Natural killer cell treated with Interleukin-12 subunit alpha and Interleukin-12 subunit beta and Interleukin-15 and Interleukin-18, amount 100 ng/mL, for 72 hours (primary cell): ENCODE data around the gene PARP2. TPM values are rescaled to one million over a fixed set of nuclear protein-coding genes. Genes with fewer than 3 reads are reported as not detected.

Experiments
- ATAC-seq, 2 donors: fragments of 150-1000 bp; cut with Tn5 transposase in 1 of 2; sonication (Bioruptor Pico), chemical (Tn5 transposase) in 1 of 2; 2 replicates each; pipeline ENCODE4 v1.10.0; 2021
- DNase-seq: peaks from one replicate; pipeline ENCODE4 v3.0.0; 2022; ENCODE audit warnings: low spot score
- H3K27ac Mint-ChIP-seq, 2 donors: 1 replicate in 1 of 2; 2 replicates in 1 of 2; pipeline ENCODE4 v1.8.0; 2022; ENCODE audit warnings: mixed read lengths in 2 of 2, mild to moderate bottlenecking in 1 of 2, moderate library complexity in 1 of 2
- H3K27me3 Mint-ChIP-seq, 2 donors: 1 replicate in 1 of 2; 2 replicates in 1 of 2; pipeline ENCODE4 v1.8.0; 2022; ENCODE audit warnings: mixed read lengths in 2 of 2
- H3K36me3 Mint-ChIP-seq: one replicate; pipeline ENCODE4 v1.8.0; 2022; ENCODE audit warnings: mixed read lengths
- H3K4me1 Mint-ChIP-seq, 2 donors: 1 replicate in 1 of 2; 2 replicates in 1 of 2; pipeline ENCODE4 v1.8.0; 2022; ENCODE audit warnings: low read depth in 2 of 2, mixed read lengths in 2 of 2, mild to moderate bottlenecking in 1 of 2
- H3K4me3 Mint-ChIP-seq: one replicate; pipeline ENCODE4 v1.8.0; 2022; ENCODE audit warnings: mixed read lengths
- H3K9me3 Mint-ChIP-seq: 2 replicates; pipeline ENCODE4 v1.8.0; 2022; ENCODE audit warnings: mixed read lengths
- total RNA-seq, 2 donors: library from RNA; stranded (reverse); gene quantifications; one replicate each; pipeline ENCODE4 v1.2.3, GENCODE V29; 2022

The PARP2 gene
- total RNA-seq, 2 donors from 2014 or later: 23.7 to 37.2 TPM

DNA sequence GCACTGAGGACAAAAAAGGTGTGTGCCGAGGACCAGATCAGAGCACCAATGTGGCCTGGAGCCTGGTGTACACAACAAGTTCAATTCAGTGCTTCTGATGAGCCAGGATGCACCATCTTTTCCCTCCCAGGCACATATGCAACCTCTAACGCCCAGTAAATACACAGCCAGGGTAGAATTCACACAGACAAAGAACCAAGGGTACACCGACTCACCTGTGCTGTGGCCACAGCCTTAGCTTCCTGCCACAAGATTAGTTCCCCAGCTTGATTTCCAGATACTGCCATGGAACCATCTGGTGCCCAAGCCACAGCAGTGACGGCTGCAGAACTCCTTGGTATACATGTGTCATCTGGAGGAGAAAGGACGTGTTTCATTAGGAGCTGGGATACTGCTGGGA lies 29.4 kb downstream of the PARP2 start:
- H3K27ac Mint-ChIP-seq: no peak overlapping the region
- H3K4me1 Mint-ChIP-seq: peaks cover 0 to 3% of the 10 kb centered on the region in 2 donors
- H3K36me3 Mint-ChIP-seq: peaks cover 22% of the 10 kb centered on the region
- ATAC-seq (no peak), DNase-seq (no peak)
- H3K9me3 Mint-ChIP-seq: no peaks in the 10 kb centered on the region
- H3K4me3 Mint-ChIP-seq: no peak overlapping the region
- no peaks in the 10 kb centered on the region for H3K27me3 Mint-ChIP-seq

DNA sequence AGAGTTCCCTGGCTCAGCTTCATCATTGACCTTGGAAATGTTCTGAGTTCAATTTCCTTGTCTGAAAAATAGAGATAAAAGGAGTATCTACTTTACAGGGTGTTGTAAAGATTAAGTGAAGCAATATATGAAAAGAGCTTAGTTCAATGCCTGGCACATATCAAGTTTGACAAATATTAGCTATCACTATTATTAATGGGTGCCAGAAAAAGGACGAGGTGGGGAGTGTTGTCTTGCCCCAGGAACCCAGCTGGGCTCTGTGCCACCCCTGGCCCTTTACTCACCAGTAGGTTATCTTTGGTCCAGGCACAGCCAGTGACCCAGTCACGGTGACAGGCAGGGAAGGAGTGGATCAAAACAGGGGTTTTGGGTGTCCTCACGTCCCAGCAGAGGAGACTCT lies 32.0 kb downstream of the PARP2 start:
- no peaks in the 10 kb centered on the region for H3K4me1 Mint-ChIP-seq

DNA sequence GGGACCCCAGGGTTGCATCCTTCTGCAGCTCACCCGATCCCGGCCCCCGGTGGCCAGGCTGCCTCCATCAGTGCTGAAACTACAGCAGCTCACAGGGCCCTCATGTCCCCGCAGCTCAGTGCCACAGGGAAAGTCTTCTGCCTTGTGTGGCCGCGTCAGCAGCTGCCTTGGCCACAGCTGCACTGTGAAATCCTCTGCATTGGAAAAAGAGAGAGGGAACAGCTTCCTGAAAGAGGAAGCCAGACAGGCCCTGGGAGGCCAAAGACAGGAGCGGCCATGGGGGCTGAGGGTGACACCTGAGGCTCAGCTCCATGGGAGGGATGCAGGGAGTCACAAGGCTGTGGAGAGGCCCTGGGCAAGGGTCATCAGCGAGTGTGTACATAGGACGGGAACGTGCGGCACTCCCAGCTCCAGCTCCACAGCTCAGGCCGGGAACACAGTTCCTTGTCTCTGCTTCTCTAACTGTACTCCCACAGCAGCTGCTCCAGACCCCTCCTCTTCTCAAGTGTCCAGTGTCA lies 32.7 kb downstream of the PARP2 start:
- peaks cover 27% of the 10 kb centered on the region for H3K36me3 Mint-ChIP-seq
- H3K27me3 Mint-ChIP-seq: no peaks in the 10 kb centered on the region
- H3K27ac Mint-ChIP-seq: no peak overlapping the region
- H3K4me3 Mint-ChIP-seq: no peak overlapping the region
- H3K4me1 Mint-ChIP-seq: no peaks in the 10 kb centered on the region
- DNase-seq (no peak), ATAC-seq (no peak)
- no peaks in the 10 kb centered on the region for H3K9me3 Mint-ChIP-seq

More for the DNA sequence above, 32.0 kb downstream of the PARP2 start:
- no peak overlapping the region for H3K4me3 Mint-ChIP-seq
- no peaks in the 10 kb centered on the region for H3K9me3 Mint-ChIP-seq
- no peaks in the 10 kb centered on the region for H3K27me3 Mint-ChIP-seq
- no peak for ATAC-seq
- DNase-seq: no peak
- H3K27ac Mint-ChIP-seq: no peak overlapping the region
- H3K36me3 Mint-ChIP-seq: peaks cover 25% of the 10 kb centered on the region

DNA sequence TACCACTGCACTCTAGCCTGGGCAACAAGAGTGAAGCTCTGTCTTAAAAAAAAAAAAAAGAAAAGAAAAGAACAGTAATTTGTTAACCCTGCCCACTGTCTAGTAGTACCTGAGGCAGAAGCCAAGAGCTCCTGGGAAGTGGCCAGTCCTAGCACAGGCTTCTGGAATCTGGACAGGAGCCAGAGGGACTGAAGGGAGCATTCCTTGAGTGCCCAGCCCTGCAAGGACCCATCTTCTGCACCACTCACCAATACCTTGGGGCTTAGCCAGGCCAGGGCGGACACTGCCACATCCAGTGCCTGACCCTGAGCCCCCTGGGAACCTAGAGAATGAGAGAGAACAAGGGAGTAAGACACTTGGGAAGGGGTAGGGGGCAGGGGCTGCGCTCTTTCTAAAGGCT lies 33.7 kb downstream of the PARP2 start:
- Mint-ChIP-seq H3K4me1 (peaks cover 0 to 1% of the 10 kb centered on the region in 2 donors), H3K27me3 (no peaks in the 10 kb centered on the region), H3K36me3 (peaks cover 22% of the 10 kb centered on the region), H3K4me3 (no peak overlapping the region), H3K9me3 (no peaks in the 10 kb centered on the region), H3K27ac (no peak overlapping the region)
- DNase-seq (no peak), ATAC-seq (no peak)

DNA sequence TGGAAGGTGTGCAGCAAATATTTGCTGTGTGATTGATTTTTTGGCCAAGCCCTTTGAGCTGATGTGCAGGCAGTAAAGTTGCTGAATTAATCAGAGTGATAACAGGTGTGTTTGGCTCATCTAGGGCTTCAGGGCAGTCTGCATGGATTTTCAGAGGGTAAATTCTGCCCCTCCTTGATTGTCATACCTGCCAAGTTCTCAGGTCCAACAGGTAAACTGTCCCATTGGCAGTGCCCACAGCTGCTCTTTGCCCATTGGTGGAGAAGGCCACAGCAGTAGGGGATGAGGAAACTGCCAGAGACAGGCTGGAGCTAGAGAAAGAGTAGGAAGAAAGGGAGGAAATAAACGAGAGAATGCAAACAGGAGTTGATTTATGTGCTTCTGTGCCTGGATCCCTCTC lies 36.3 kb downstream of the PARP2 start:
- no peak overlapping the region for H3K27ac Mint-ChIP-seq
- peaks cover 0 to 4% of the 10 kb centered on the region in 2 donors for H3K4me1 Mint-ChIP-seq
- no peaks in the 10 kb centered on the region for H3K9me3 Mint-ChIP-seq
- ATAC-seq (no peak), DNase-seq (no peak)
- H3K36me3 Mint-ChIP-seq: peaks cover 25% of the 10 kb centered on the region
- H3K4me3 Mint-ChIP-seq: no peak overlapping the region
- H3K27me3 Mint-ChIP-seq: no peaks in the 10 kb centered on the region

DNA sequence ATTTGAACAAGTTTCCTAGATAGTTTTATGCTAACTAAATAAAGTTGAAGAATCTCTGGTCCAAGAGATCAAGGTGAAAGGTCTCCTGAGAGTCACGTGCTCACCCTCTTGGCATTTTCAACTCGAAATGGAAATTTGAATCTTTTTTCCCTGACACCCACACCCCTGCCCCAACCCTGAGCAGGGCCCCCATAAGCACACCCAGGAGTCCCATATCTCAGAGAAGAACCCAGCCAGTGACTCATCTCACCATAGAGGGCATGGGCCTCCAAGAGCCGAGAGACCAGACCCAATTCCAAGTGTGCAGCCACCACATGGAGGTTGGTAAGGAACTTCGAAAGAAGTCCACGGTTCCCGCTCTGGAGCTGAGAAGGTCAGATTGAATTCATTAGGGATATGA lies 37.2 kb downstream of the PARP2 start:
- H3K4me1 Mint-ChIP-seq: peaks cover 0 to 4% of the 10 kb centered on the region in 2 donors
- peaks cover 21% of the 10 kb centered on the region for H3K36me3 Mint-ChIP-seq
- H3K9me3 Mint-ChIP-seq: no peaks in the 10 kb centered on the region
- H3K27ac Mint-ChIP-seq: no peak overlapping the region
- H3K27me3 Mint-ChIP-seq: no peaks in the 10 kb centered on the region
- ATAC-seq (no peak), DNase-seq (no peak)
- no peak overlapping the region for H3K4me3 Mint-ChIP-seq

DNA sequence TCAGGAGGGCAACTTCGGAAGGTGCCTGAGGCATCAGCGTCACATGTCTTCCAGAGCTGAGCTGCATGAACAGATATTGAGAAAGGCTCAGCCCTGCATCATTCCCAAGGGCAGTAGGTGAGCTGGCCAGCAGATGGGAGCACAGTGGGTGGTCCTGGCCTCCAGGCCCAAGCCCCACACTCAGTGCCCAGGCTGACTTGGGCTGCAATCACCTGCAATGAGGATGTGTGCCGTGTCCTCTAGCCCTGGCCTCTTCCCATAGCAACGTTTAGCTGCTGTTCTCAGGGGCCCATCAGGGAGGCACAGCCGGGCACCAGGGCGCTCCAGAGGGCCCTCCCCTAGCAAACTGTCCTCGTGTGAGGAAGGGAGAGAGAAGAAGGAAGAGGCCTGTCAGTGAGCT lies 37.9 kb downstream of the PARP2 start:
- no peak overlapping the region for H3K4me3 Mint-ChIP-seq
- H3K9me3 Mint-ChIP-seq: no peaks in the 10 kb centered on the region
- peaks cover 0 to 4% of the 10 kb centered on the region in 2 donors for H3K4me1 Mint-ChIP-seq
- DNase-seq: no peak
- no peak for ATAC-seq
- no peaks in the 10 kb centered on the region for H3K27me3 Mint-ChIP-seq
- H3K27ac Mint-ChIP-seq: no peak overlapping the region
- peaks cover 21% of the 10 kb centered on the region for H3K36me3 Mint-ChIP-seq

DNA sequence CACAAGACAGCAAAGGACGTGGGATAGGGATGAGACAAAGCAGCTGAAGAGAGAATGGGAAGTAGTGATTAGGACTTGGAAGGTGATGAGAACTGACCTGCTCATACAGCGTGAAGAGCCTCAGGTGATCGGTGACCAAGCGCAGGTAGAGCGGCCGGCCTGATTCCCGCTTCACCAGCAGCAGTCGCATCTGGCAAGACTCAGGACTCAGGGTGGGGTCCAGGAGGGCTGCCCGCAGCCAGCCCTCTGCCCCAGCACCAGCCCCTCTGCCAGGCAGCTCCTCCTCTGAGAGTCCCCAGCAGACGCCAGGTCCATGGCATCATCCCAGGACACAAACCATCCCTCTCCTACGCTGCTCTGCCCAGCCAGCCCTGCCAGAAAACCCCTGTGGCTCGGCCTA lies 39.1 kb downstream of the PARP2 start:
- ATAC-seq (no peak), DNase-seq (no peak)
- H3K4me3 Mint-ChIP-seq: no peak overlapping the region
- no peak overlapping the region for H3K27ac Mint-ChIP-seq
- H3K36me3 Mint-ChIP-seq: peaks cover 21% of the 10 kb centered on the region
- H3K4me1 Mint-ChIP-seq: peaks cover 0 to 4% of the 10 kb centered on the region in 2 donors
- H3K9me3 Mint-ChIP-seq: no peaks in the 10 kb centered on the region
- H3K27me3 Mint-ChIP-seq: no peaks in the 10 kb centered on the region

DNA sequence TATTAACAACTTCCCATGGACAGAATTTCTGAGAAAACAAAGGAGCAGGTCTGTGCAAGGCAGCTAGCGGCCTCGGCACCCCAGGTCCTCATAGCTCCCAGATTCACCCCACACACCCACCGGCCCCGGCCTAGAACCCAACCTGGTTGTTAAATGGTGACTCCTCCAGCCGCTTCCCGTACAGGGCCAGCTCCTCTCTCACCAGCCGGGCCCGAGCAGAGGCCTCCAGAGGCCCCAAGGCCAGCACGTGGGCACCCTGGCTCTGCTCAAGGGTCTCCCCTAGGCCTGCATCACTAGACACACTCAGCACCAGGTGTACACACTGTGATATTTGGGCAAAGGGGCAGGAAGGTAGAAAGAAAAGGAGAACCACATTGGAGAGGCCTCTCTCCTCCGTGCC lies 39.6 kb downstream of the PARP2 start:
- H3K27me3 Mint-ChIP-seq: no peaks in the 10 kb centered on the region
- H3K4me1 Mint-ChIP-seq: peaks cover 0 to 4% of the 10 kb centered on the region in 2 donors
- no peak overlapping the region for H3K4me3 Mint-ChIP-seq
- H3K27ac Mint-ChIP-seq: no peak overlapping the region
- H3K36me3 Mint-ChIP-seq: peaks cover 24% of the 10 kb centered on the region
- ATAC-seq: no peak
- no peak for DNase-seq
- H3K9me3 Mint-ChIP-seq: no peaks in the 10 kb centered on the region

DNA sequence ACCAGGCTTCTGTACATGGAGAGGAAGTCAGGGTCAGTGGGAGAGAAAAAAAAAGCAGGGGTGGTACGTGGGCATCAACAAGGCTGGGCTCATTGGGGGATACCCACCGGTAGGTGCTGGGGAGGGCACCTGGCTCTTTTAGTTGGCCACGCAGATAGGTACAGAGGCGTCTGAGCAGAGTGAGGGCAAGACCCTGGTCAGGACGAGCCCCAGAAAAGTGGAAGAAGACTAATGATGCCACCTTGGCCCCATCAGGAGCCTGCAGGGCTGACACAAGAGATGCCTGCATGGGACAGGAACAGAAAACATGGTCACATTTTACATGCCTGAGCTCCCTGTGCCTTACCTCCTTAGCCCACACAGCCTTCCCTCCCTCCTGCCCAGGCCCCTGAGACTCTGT lies 40.2 kb downstream of the PARP2 start:
- Mint-ChIP-seq H3K27me3 (no peaks in the 10 kb centered on the region), H3K4me1 (peaks cover 0 to 4% of the 10 kb centered on the region in 2 donors), H3K4me3 (no peak overlapping the region), H3K36me3 (peaks cover 29% of the 10 kb centered on the region), H3K27ac (no peak overlapping the region), H3K9me3 (no peaks in the 10 kb centered on the region)
- ATAC-seq (no peak), DNase-seq (no peak)

DNA sequence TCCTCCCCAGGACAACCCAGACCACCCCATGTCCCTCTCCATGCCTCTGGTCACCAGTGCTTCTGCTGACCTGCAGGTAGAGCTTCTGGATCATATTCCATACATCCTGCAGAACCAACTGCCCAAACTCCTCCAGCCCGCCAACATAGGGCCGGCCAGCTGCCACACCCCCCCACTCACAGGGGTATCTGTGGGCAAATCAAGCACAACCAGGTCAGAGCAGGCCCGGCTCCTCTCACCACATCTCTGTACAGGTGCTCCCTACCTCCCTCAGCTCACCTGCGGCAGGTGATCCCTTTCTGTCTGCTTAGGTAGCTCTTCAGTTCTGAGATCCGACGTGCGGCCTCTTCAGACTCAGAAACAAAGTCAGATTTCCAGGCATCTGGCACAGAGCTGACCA lies 40.9 kb downstream of the PARP2 start:
- DNase-seq (no peak), ATAC-seq (no peak)
- peaks cover 32% of the 10 kb centered on the region for H3K36me3 Mint-ChIP-seq

DNA sequence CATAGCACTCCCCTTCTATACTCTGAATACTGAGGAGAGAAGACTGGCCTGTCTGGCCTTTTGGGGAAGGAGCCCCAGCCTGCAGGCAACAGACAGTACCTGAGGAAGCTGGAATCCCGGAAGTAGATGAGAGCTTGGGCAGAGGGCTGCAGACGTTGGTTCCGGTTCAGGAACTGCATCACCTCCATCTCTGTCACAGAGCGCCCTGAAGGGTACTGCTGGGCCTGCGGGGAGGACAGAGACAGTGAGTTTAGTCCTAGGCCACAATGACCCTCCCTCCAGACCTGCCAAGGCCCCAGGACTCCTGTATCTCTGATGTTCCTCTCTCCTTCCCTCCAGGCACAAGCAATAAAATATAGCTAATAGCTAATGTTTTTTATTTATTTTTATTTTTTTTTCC lies 41.5 kb downstream of the PARP2 start:
- Mint-ChIP-seq H3K4me1 (peaks cover 0 to 7% of the 10 kb centered on the region in 2 donors), H3K27ac (no peak overlapping the region), H3K27me3 (no peaks in the 10 kb centered on the region), H3K36me3 (peaks cover 31% of the 10 kb centered on the region), H3K4me3 (no peak overlapping the region), H3K9me3 (no peaks in the 10 kb centered on the region)
- DNase-seq (no peak), ATAC-seq (no peak)

More for the DNA sequence above, 40.9 kb downstream of the PARP2 start:
- Mint-ChIP-seq H3K27ac (no peak overlapping the region), H3K9me3 (no peaks in the 10 kb centered on the region), H3K27me3 (no peaks in the 10 kb centered on the region), H3K4me3 (no peak overlapping the region), H3K4me1 (peaks cover 0 to 4% of the 10 kb centered on the region in 2 donors)

DNA sequence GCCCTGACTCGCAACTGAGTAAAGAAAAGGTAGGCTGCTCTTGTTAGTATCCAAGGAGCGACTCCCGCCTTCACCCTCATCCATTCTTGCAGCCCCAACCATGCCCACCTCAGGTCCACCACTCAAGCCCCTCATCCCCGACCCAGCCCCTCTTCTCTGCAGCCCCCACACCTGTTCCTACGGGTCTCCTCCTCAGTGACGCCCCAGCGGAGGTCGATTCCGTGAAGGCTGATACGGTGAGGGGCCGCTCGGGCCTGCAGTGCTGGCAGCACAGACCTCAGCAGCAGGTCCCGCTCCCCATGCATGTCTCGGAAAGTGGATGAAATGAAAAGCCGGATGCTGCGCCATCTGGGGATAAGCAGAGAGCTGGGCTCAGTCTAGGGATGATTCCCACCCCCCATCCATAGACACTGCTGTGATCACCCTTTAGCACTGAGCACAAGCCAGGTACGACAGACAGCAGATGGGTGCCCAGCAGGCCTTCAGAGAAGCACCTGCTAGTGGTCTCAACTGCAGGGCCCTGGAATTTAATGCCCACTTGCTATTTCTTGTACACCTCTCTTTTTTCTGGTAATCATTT lies 42.9 kb downstream of the PARP2 start:
- Mint-ChIP-seq H3K4me3 (no peak overlapping the region), H3K27me3 (no peaks in the 10 kb centered on the region), H3K27ac (no peak overlapping the region), H3K36me3 (peaks cover 24% of the 10 kb centered on the region), H3K9me3 (no peaks in the 10 kb centered on the region), H3K4me1 (peaks cover 0 to 7% of the 10 kb centered on the region in 2 donors)
- no peak for DNase-seq
- no peak for ATAC-seq

DNA sequence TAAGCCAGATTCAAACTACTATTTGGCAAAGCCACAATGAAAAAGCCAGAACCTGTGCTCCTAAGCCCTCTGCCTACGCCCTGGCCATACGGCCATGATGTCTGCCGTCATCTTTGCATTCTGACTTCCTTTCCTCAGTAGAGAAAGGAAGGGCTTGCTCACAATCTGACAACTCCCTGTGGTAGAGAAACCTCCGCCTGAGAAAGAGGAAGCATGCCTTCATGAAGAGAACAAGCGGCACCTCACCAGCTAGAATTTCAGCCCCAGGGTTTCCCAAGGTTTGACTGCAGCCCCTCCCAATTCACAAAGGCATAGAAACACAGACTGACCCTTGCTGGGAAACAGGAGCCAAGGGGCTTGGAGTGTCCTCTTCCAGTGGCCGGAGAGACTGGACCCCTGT lies 44.1 kb downstream of the PARP2 start:
- DNase-seq (no peak), ATAC-seq (no peak)
- Mint-ChIP-seq H3K4me3 (no peak overlapping the region), H3K27ac (no peak overlapping the region), H3K27me3 (no peaks in the 10 kb centered on the region), H3K9me3 (no peaks in the 10 kb centered on the region), H3K4me1 (peaks cover 0 to 3% of the 10 kb centered on the region in 2 donors), H3K36me3 (peaks cover 24% of the 10 kb centered on the region)

DNA sequence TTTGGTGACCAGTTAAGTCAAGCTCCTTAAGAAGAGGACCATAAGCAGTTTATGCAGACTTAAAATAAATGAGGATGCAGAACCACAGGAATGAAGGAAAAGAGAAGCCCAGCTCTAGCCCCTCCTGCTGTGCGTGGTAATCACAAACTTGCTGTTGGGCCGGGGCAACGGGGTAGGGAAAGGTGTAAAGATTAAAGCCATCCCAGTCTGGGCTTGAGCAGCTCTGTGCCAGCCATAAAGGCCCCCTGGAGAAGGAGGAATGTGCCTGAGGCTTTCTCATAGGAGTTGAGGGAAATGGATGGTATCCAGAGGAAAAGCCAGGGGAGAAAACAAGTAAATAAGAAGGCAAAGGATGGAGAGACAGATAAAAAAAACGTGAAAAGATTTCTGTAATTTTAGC lies 44.7 kb downstream of the PARP2 start:
- no peak overlapping the region for H3K27ac Mint-ChIP-seq
- ATAC-seq (no peak), DNase-seq (no peak)
- H3K4me1 Mint-ChIP-seq: peaks cover 0 to 3% of the 10 kb centered on the region in 2 donors
- peaks cover 25% of the 10 kb centered on the region for H3K36me3 Mint-ChIP-seq
- no peaks in the 10 kb centered on the region for H3K27me3 Mint-ChIP-seq
- H3K9me3 Mint-ChIP-seq: no peaks in the 10 kb centered on the region
- H3K4me3 Mint-ChIP-seq: no peak overlapping the region
